ENCODE results near the gene AGO4. TPM values are rescaled to one million over a fixed set of nuclear protein-coding genes. Genes with fewer than 3 reads are reported as not detected.

Gene AGO4
- polyA plus RNA-seq, 1 donor (not counting 4 experiments of a cell fraction or from before 2014, with no cell fraction given) = 5.2 TPM

GRCh38 chr1:35845766-35846165 is 38.0 kb downstream of the AGO4 start:
- H3K4me2 ChIP-seq (ENCODE audit: control insufficient read depth, extremely low read depth, insufficient read depth, low read depth, low read length) = no peak overlapping the region
- FAIRE-seq = no peak
- no peaks in the 10 kb centered on the region for H3K9me3 ChIP-seq (ENCODE audit: control insufficient read depth, low read depth, low read length)
- no peak overlapping the region for H2AFZ ChIP-seq (ENCODE audit: control insufficient read depth, low read length)
- dilution Hi-C loops (cut with MboI; ENCODE audit: extremely low pct_ligation_motif_present, low sequenced_read_pairs) = no loop called here
- H3K4me3 ChIP-seq (ENCODE audit: control insufficient read depth in 2 of 3, extremely low read depth in 1 of 3, insufficient read depth in 2 of 3, low read depth in 1 of 3, low read length in 3 of 3) = no peak overlapping the region
- no peaks in the 10 kb centered on the region for H3K9me1 ChIP-seq (ENCODE audit: control insufficient read depth, extremely low read depth, insufficient read depth, low read length)
- H3K27ac ChIP-seq (ENCODE audit: control insufficient read depth, insufficient read depth, low read length) = no peak overlapping the region
- DNase-seq (ENCODE audit: low read depth, low spot score) = no peak
- no peak overlapping the region for H3K9ac ChIP-seq (ENCODE audit: control insufficient read depth, extremely low read depth, insufficient read depth, low read length)
- H3K79me2 ChIP-seq (ENCODE audit: control insufficient read depth, insufficient read depth, low read length) = no peaks in the 10 kb centered on the region
- H3K36me3 ChIP-seq (ENCODE audit: control insufficient read depth in 2 of 2, extremely low read depth in 1 of 2, insufficient read depth in 2 of 2, low read length in 2 of 2) = peaks cover 4 to 7% of the 10 kb centered on the region in 2 experiments
- H3K27me3 ChIP-seq (ENCODE audit: control insufficient read depth, extremely low read depth, insufficient read depth, low read length) = no peaks in the 10 kb centered on the region
- TF ChIP-seq EZH2 (IDR thresholded peaks at IDR 0.05; ENCODE audit: low read length) = no peak
- no peak for TF ChIP-seq CTCF (optimal IDR thresholded peaks at IDR 0.05 in 1 of 3, IDR thresholded peaks at IDR 0.05 in 1 of 3, conservative IDR thresholded peaks at IDR 0.05 in 1 of 3; ENCODE audit: extremely low read depth in 1 of 3, insufficient read depth in 2 of 3, low read length in 3 of 3)
- H4K20me1 ChIP-seq (ENCODE audit: control insufficient read depth, extremely low read depth, insufficient read depth, low read length) = no peaks in the 10 kb centered on the region
- H3K4me1 ChIP-seq (ENCODE audit: control insufficient read depth, extremely low read depth, insufficient read depth, low read length) = no peaks in the 10 kb centered on the region

GRCh38 chr1:35847935-35848565 is 40.2 kb downstream of the AGO4 start:
- Histone ChIP-seq H2AFZ (ENCODE audit: control insufficient read depth, low read length) (no peak overlapping the region), H3K4me3 (ENCODE audit: control insufficient read depth in 2 of 3, extremely low read depth in 1 of 3, insufficient read depth in 2 of 3, low read depth in 1 of 3, low read length in 3 of 3) (no peak overlapping the region), H3K4me1 (ENCODE audit: control insufficient read depth, extremely low read depth, insufficient read depth, low read length) (no peaks in the 10 kb centered on the region), H3K4me2 (ENCODE audit: control insufficient read depth, extremely low read depth, insufficient read depth, low read depth, low read length) (no peak overlapping the region), H3K9me3 (ENCODE audit: control insufficient read depth, low read depth, low read length) (no peaks in the 10 kb centered on the region), H3K79me2 (ENCODE audit: control insufficient read depth, insufficient read depth, low read length) (no peaks in the 10 kb centered on the region), H3K9me1 (ENCODE audit: control insufficient read depth, extremely low read depth, insufficient read depth, low read length) (no peaks in the 10 kb centered on the region), H4K20me1 (ENCODE audit: control insufficient read depth, extremely low read depth, insufficient read depth, low read length) (no peaks in the 10 kb centered on the region), H3K27me3 (ENCODE audit: control insufficient read depth, extremely low read depth, insufficient read depth, low read length) (no peaks in the 10 kb centered on the region), H3K27ac (ENCODE audit: control insufficient read depth, insufficient read depth, low read length) (no peak overlapping the region), H3K36me3 (ENCODE audit: control insufficient read depth in 2 of 2, extremely low read depth in 1 of 2, insufficient read depth in 2 of 2, low read length in 2 of 2) (peaks cover 0 to 5% of the 10 kb centered on the region in 2 experiments), H3K9ac (ENCODE audit: control insufficient read depth, extremely low read depth, insufficient read depth, low read length) (no peak overlapping the region)
- no peak for DNase-seq (ENCODE audit: low read depth, low spot score)
- dilution Hi-C loops (cut with MboI; ENCODE audit: extremely low pct_ligation_motif_present, low sequenced_read_pairs) = no loop called here
- no peak for FAIRE-seq
- TF ChIP-seq CTCF (optimal IDR thresholded peaks at IDR 0.05 in 1 of 3, IDR thresholded peaks at IDR 0.05 in 1 of 3, conservative IDR thresholded peaks at IDR 0.05 in 1 of 3; ENCODE audit: extremely low read depth in 1 of 3, insufficient read depth in 2 of 3, low read length in 3 of 3) (no peak), EZH2 (IDR thresholded peaks at IDR 0.05; ENCODE audit: low read length) (no peak)
